ENCODE data around the gene MSI2.

Gene MSI2

DNA sequence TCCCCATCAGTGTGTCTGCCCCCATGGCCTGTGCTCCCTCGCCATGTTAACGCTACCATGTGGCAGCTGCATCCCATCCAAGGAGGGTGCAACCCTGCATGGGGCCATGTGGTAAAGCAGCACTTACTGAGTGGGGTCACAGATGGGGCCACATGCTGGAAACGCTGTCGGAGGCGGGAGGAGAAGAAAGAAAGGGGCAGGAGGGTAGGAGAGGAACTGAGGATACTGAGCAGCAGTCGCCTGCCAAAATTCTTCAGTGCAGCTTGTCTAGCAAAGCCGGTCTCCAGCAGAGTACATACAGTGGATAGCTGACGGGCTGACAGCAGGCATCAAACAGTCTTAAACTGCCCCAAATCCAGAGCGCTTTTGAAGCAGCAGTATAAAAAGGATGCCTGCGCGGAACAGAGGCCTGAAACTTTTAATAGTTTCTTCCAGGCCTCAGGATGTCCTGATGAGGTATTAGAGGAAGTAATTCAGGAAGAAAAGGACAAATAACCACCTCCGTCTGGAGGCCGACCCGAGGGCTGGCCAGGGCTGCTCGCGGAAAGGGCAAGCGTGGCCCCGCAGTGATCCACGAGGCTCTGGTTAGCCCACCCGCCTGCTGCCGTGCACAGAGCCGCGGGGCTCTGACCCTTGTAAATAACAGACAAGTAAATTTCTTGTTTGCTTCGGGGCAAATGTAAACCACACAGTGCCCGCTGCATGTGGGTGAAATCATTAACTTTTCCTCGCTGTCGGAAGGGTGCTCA is 339.8 kb downstream of the MSI2 start:
- H3K4me3 ChIP-seq (ENCODE audit: low read depth, low read length) = no peak overlapping the region
- peak; percentile 22 for DNase-seq (ENCODE audit: low read depth)
- TF ChIP-seq, protein P1, sequence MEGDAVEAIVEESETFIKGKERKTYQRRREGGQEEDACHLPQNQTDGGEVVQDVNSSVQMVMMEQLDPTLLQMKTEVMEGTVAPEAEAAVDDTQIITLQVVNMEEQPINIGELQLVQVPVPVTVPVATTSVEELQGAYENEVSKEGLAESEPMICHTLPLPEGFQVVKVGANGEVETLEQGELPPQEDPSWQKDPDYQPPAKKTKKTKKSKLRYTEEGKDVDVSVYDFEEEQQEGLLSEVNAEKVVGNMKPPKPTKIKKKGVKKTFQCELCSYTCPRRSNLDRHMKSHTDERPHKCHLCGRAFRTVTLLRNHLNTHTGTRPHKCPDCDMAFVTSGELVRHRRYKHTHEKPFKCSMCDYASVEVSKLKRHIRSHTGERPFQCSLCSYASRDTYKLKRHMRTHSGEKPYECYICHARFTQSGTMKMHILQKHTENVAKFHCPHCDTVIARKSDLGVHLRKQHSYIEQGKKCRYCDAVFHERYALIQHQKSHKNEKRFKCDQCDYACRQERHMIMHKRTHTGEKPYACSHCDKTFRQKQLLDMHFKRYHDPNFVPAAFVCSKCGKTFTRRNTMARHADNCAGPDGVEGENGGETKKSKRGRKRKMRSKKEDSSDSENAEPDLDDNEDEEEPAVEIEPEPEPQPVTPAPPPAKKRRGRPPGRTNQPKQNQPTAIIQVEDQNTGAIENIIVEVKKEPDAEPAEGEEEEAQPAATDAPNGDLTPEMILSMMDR (conservative IDR thresholded peaks at IDR 0.05; ENCODE audit: low read depth, low read length) = no peak

DNA sequence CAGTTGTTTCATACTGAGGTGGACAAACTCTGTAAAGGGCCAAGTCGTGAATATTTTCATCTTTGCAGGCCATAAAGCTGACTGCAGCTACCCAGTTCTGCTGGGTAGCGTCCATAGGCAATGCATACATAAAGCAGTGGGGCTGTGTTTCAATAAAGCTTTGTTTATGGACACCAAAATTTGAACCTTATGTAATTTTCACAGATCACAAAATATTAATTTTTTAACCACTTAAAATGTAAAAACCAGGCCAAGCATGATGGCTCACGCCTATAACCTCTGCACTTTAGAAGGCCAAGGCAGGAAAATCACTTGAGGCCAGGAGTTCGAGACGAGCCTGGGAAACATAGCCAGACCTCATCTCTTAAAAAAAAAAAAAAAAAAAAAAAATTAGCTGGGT is 340.8 kb downstream of the MSI2 start:
- H3K4me3 ChIP-seq (ENCODE audit: low read depth, low read length) = no peak overlapping the region
- DNase-seq (ENCODE audit: low read depth) = no peak
- TF ChIP-seq, protein P1 (conservative IDR thresholded peaks at IDR 0.05; ENCODE audit: low read depth, low read length) = no peak

DNA sequence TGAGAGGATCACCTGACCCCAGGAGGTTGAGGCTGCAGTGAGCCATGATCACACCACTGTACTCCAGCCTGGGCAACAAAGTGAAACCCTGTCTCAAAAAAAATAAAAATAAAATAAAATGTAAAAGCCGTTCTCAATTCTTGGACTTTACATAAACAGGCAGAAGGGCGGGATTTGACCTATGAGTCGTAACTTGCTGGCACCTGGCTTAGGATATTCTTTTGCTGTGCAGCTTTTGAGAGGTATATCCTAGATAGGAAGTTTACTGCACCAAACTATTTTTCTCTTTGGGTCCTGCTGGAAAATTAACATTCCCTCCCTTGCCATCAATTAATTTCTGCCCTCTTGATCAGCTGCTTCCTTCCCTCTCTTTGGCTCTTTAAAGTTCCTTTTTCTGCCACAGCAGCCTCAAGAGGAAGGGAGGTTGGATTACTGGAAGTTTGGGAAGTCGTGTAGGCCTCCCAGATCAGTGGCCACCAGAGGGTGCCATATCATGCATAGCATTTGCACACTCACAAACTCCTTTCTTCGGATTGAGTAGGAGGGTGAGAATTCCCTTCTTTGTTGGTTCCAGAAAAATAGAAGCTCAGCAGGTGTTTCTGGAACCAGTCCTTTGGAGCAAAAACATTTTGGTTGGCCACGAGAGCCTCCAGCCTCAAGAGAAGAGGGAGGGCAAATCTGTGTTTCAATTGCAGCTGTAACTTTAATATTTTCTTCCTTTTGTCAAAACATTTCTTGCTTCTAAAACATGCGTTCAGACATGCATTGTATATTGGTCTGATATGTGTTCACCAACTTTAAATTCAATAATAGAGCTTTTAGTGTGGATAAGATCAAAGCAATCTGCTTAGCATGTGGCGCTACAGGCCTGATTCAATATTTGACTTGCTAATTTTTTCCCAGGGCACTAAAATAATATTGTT is 341.5 kb downstream of the MSI2 start:
- TF ChIP-seq, protein P1 (conservative IDR thresholded peaks at IDR 0.05; ENCODE audit: low read depth, low read length) = peak; percentile 97
- H3K4me3 ChIP-seq (ENCODE audit: low read depth, low read length) = no peak overlapping the region
- peak; percentile 85 for DNase-seq (ENCODE audit: low read depth)

DNA sequence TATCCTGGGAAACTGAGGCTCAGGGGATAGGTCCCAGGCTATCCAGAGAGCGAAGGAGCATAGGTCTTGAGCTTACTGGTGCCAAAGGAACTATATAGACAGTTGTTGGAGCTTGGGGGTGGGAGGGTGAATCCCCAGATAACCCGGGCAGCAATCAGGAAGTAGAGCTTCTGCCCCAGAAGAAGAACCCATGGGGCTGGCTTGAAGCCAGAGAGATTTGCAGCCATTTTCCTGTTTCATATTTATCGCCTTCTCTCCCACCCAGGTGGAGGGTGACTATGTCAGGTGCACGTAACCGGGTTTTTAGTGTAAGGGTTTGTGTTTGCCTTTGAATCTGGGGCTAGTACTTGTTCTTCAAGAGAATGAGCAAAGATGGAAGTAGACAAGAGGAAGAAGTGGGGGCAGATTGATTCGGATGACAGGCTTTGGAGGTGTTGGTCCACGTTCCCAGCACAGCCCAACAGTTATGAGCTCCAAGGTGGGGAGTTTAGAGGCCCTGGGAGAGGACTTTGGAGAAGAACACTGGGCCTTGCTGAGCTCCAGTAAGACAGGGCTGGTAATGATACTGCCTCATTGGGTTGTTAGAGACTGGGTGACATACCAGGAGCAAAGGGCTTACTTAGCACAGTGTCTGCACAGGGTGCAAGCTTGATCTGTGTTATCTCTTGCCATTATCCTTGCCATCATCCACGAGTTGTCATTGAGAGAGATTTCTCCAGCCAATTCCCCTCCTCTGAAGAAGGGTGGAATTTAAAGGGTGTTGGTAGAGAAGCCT is 343.1 kb downstream of the MSI2 start:
- TF ChIP-seq, protein P1 (conservative IDR thresholded peaks at IDR 0.05; ENCODE audit: low read depth, low read length) = no peak
- no peak for DNase-seq (ENCODE audit: low read depth)
- H3K4me3 ChIP-seq (ENCODE audit: low read depth, low read length) = no peak overlapping the region

DNA sequence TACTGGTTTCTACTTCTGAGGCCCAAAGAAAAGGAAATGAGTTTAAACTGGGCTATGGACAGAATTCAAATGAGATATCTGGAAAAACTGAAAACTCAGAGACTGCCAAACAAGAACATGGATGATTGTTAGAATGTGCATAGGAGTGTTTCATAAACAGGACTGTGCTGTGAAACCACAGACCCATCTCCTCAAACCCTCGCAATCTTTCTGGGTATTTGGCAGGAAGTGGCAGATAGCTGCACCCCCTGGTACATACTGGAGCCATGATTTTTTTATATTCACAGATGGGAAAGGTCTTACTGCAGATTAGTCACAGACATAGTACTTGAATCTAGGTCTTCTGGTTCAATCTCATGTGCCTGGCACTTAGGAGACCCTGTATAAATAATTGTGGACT is 343.8 kb downstream of the MSI2 start:
- DNase-seq (ENCODE audit: low read depth) = no peak
- TF ChIP-seq, protein P1 (conservative IDR thresholded peaks at IDR 0.05; ENCODE audit: low read depth, low read length) = no peak
- no peak overlapping the region for H3K4me3 ChIP-seq (ENCODE audit: low read depth, low read length)

DNA sequence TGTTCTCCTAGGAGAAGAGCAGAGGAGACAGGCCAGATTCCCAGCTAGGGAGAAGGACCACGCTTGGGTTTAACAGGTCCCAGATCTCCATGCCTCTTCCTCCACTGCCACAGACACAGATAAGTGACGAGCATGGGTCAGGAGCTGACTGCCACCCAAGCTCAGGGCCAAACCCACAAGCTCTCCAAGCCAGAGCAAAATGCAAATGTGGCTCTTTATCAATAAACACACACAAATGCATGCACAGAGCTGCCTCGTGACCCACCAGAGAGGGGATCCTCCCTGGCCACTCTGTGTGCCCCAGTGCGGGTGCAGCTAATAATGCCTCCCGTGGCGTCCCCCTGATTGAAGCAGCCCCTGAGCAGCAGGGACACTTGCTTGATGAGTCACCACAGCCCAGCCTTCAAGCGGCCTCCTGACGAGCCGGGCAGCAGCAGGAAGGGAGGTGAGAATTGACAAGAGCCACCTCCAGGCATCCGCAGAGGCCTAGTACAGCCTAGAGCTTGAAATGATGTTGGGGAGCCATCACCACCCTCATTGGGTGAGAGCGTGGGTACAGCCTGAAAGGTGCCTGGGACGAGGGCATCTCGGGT is 344.9 kb downstream of the MSI2 start:
- no peak for DNase-seq (ENCODE audit: low read depth)
- no peak overlapping the region for H3K4me3 ChIP-seq (ENCODE audit: low read depth, low read length)
- TF ChIP-seq, protein P1 (conservative IDR thresholded peaks at IDR 0.05; ENCODE audit: low read depth, low read length) = no peak

Measured in choroid plexus epithelial cell (primary cell).